NCI-H1694 (cell line): ENCODE results near the gene MED17.
"Not testable (repeated sequence)": the region's sequence is repeated elsewhere in the genome, so short reads cannot be mapped to it uniquely, and the experiment has no call there.

Source experiments
- DNase-seq: peaks from one replicate; lab custom pipeline; 2025; lab: John Stamatoyannopoulos, UW

The MED17 gene

GRCh38 chr11:93784145-93784934 lies at the start of gene MED17:
Gene MED17 (plus strand): TSS chr11:93784282. CDS start chr11:93784514, 232 bp downstream.
- DNase-seq = peak; percentile 52

- no peak for DNase-seq
These were observed 49.5 kb upstream of the MED17 start for GRCh38 chr11:93734427-93735222.

- DNase-seq = no peak
These were observed 48.5 kb upstream of the MED17 start for GRCh38 chr11:93735627-93736026.

- DNase-seq = no peak
These were observed 48.0 kb upstream of the MED17 start for GRCh38 chr11:93736129-93736528.

- DNase-seq = no peak
These were observed 46.0 kb upstream of the MED17 start for GRCh38 chr11:93737904-93738612.

GRCh38 chr11:93738647-93739081 lies 45.4 kb upstream of the MED17 start:
- DNase-seq = no peak

GRCh38 chr11:93740031-93740729 lies 43.9 kb upstream of the MED17 start:
- no peak for DNase-seq

- no peak for DNase-seq
These were observed 43.4 kb upstream of the MED17 start for GRCh38 chr11:93740730-93741093.

- peak; percentile 71 for DNase-seq
These were observed 42.8 kb upstream of the MED17 start, which contains the start of the genes C11orf54 and TAF1D for GRCh38 chr11:93741094-93741881. Gene C11orf54 (plus strand): TSS chr11:93741672. CDS start chr11:93747394, 5,722 bp downstream. Gene TAF1D (minus strand): TSS chr11:93741495. CDS start chr11:93739304, 2,191 bp downstream.

GRCh38 chr11:93741882-93742226 lies 42.2 kb upstream of the MED17 start:
- DNase-seq = no peak

GRCh38 chr11:93743291-93743690 lies 40.8 kb upstream of the MED17 start:
- DNase-seq = no peak

GRCh38 chr11:93744669-93745004 lies 39.4 kb upstream of the MED17 start:
- DNase-seq = no peak

- not testable (repeated sequence) for DNase-seq
These were observed 38.9 kb upstream of the MED17 start for GRCh38 chr11:93745005-93745755.

- no peak for DNase-seq
These were observed 38.0 kb upstream of the MED17 start for GRCh38 chr11:93746101-93746500.

GRCh38 chr11:93747122-93747521 lies 37.0 kb upstream of the MED17 start:
- no peak for DNase-seq

- DNase-seq = no peak
These were observed 33.1 kb upstream of the MED17 start for GRCh38 chr11:93751001-93751400.

- DNase-seq = no peak
These were observed 30.8 kb upstream of the MED17 start for GRCh38 chr11:93753241-93753640.

- DNase-seq = no peak
These were observed 27.3 kb upstream of the MED17 start for GRCh38 chr11:93756748-93757147.

GRCh38 chr11:93757301-93757700 lies 26.8 kb upstream of the MED17 start:
- DNase-seq = no peak
